Astrocyte (in vitro differentiated cells and primary cell): ENCODE results near the gene THRSP. TPM values are rescaled to one million over a fixed set of nuclear protein-coding genes. Genes with fewer than 3 reads are reported as not detected.
"Not testable (repeated sequence)": the region's sequence is repeated elsewhere in the genome, so short reads cannot be mapped to it uniquely, and the experiment has no call there.

ENCODE experiments used
- DNase-seq: peaks from one replicate; pipeline ENCODE4 v3.0.0-alpha.2; 2010; ENCODE audit warnings: low read depth
- FAIRE-seq: peaks from 2 replicates; lab custom pipeline; 2011; peaks lifted over from hg19 to GRCh38; lab: Jason Lieb, UNC
- H2AFZ ChIP-seq: 2 replicates; pipeline ENCODE4 v1.6.0; 2012; ENCODE audit warnings: low read depth, low read length, inconsistent platforms
- H3K27ac ChIP-seq: 2 replicates; pipeline ENCODE4 v1.5.1; 2011; ENCODE audit warnings: low read depth, low read length, inconsistent platforms
- H3K27me3 ChIP-seq: 2 replicates; pipeline ENCODE4 v1.6.0; 2011; ENCODE audit warnings: low read length, inconsistent platforms; ENCODE audit not compliant: insufficient read depth
- H3K36me3 ChIP-seq: 2 replicates; pipeline ENCODE4 v1.5.1; 2011; ENCODE audit warnings: low read length, inconsistent platforms; ENCODE audit not compliant: insufficient read depth
- H3K4me1 ChIP-seq: 2 replicates; pipeline ENCODE4 v1.5.1; 2011; ENCODE audit warnings: low read length, inconsistent platforms; ENCODE audit not compliant: insufficient read depth
- H3K4me2 ChIP-seq: 2 replicates; pipeline ENCODE4 v1.6.0; 2012; ENCODE audit warnings: low read length, inconsistent platforms
- H3K4me3 ChIP-seq: 2 replicates; pipeline ENCODE4 v1.5.1; 2011; ENCODE audit warnings: low read depth, mild to moderate bottlenecking, low read length, inconsistent platforms; ENCODE audit not compliant: insufficient read depth
- H3K79me2 ChIP-seq: 2 replicates; pipeline ENCODE4 v1.6.0; 2012; ENCODE audit warnings: mild to moderate bottlenecking, low read length, inconsistent platforms; ENCODE audit not compliant: insufficient read depth
- H3K9ac ChIP-seq: 2 replicates; pipeline ENCODE4 v1.6.0; 2012; ENCODE audit warnings: mild to moderate bottlenecking, low read length, inconsistent platforms
- H3K9me3 ChIP-seq: 2 replicates; pipeline ENCODE4 v1.5.1; 2012; ENCODE audit warnings: low read depth, mild to moderate bottlenecking, low read length, inconsistent platforms; ENCODE audit not compliant: insufficient read depth
- H4K20me1 ChIP-seq: 2 replicates; pipeline ENCODE4 v1.6.0; 2012; ENCODE audit warnings: low read length, inconsistent platforms; ENCODE audit not compliant: insufficient read depth
- H3K27ac Mint-ChIP-seq: one replicate; pipeline ENCODE4 v1.8.0; 2021; ENCODE audit warnings: mild to moderate bottlenecking, mixed read lengths; ENCODE audit not compliant: unreplicated experiment
- H3K27me3 Mint-ChIP-seq: one replicate; pipeline ENCODE4 v1.8.0; 2021; ENCODE audit warnings: low read depth, mixed read lengths; ENCODE audit not compliant: unreplicated experiment
- H3K36me3 Mint-ChIP-seq: one replicate; pipeline ENCODE4 v1.8.0; 2021; ENCODE audit warnings: low read depth, mixed read lengths; ENCODE audit not compliant: unreplicated experiment
- H3K4me1 Mint-ChIP-seq: one replicate; pipeline ENCODE4 v1.8.0; 2021; ENCODE audit warnings: low read depth, mixed read lengths; ENCODE audit not compliant: unreplicated experiment
- H3K4me3 Mint-ChIP-seq: one replicate; pipeline ENCODE4 v1.8.0; 2021; ENCODE audit warnings: mild to moderate bottlenecking, moderate library complexity, mixed read lengths; ENCODE audit not compliant: unreplicated experiment
- H3K9me3 Mint-ChIP-seq: one replicate; pipeline ENCODE4 v1.8.0; 2021; ENCODE audit warnings: mild to moderate bottlenecking, mixed read lengths; ENCODE audit not compliant: unreplicated experiment
- EZH2 ChIP-seq: IDR thresholded peaks from 2 replicates; pipeline ENCODE4 v1.6.1; 2012; ENCODE audit warnings: mild to moderate bottlenecking, low read length, inconsistent platforms; ENCODE audit not compliant: insufficient read depth
- total RNA-seq: library from RNA; stranded (reverse); gene quantifications from 2 replicates; pipeline ENCODE4 v1.2.1, GENCODE V29; 2021
- TF ChIP-seq, protein P1 (sequence below): IDR thresholded peaks from 2 replicates; pipeline ENCODE4 v1.5.1; 2011; ENCODE audit warnings: low read depth, mild to moderate bottlenecking, inconsistent platforms, low read length, moderate library complexity; ENCODE audit not compliant: insufficient read depth

Gene THRSP
- total RNA-seq, 1 donor from 2014 or later: not detected

DNA sequence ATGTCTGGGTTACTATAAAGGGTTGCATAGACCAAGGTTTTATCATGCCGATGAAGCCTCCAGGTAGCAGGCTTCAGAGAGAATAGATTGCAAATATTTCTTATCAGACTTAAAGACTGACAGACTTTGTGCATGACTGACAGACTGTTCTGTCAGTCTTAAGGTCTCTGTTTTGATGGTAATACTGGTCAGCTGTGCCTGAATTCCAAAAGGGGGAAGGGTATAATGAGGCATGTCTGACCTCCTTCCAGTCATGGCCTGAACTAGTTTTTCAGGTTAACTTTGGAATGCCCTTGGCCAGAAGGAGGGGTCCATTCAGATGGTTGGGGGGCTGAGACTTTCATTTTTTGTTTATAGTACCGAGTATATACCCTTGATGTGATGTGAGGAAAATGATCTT lies 35.9 kb upstream of the THRSP start:
- Histone ChIP-seq H3K9me3 (no peaks in the 10 kb centered on the region), H4K20me1 (no peaks in the 10 kb centered on the region), H3K27ac (no peak overlapping the region), H2AFZ (no peak overlapping the region), H3K79me2 (no peaks in the 10 kb centered on the region), H3K36me3 (no peaks in the 10 kb centered on the region), H3K4me2 (no peak overlapping the region), H3K9ac (no peak overlapping the region), H3K4me1 (peaks cover 9% of the 10 kb centered on the region), H3K27me3 (no peaks in the 10 kb centered on the region), H3K4me3 (no peak overlapping the region)
- TF ChIP-seq, protein P1, sequence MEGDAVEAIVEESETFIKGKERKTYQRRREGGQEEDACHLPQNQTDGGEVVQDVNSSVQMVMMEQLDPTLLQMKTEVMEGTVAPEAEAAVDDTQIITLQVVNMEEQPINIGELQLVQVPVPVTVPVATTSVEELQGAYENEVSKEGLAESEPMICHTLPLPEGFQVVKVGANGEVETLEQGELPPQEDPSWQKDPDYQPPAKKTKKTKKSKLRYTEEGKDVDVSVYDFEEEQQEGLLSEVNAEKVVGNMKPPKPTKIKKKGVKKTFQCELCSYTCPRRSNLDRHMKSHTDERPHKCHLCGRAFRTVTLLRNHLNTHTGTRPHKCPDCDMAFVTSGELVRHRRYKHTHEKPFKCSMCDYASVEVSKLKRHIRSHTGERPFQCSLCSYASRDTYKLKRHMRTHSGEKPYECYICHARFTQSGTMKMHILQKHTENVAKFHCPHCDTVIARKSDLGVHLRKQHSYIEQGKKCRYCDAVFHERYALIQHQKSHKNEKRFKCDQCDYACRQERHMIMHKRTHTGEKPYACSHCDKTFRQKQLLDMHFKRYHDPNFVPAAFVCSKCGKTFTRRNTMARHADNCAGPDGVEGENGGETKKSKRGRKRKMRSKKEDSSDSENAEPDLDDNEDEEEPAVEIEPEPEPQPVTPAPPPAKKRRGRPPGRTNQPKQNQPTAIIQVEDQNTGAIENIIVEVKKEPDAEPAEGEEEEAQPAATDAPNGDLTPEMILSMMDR: no peak
- TF ChIP-seq EZH2: no peak
- peaks cover 7% of the 10 kb centered on the region for H3K27me3 Mint-ChIP-seq
- DNase-seq: no peak
- no peak overlapping the region for H3K27ac Mint-ChIP-seq
- no peaks in the 10 kb centered on the region for H3K36me3 Mint-ChIP-seq
- no peak overlapping the region for H3K4me3 Mint-ChIP-seq
- H3K9me3 Mint-ChIP-seq: peaks cover 5% of the 10 kb centered on the region
- no peak for FAIRE-seq
- peaks cover 5% of the 10 kb centered on the region for H3K4me1 Mint-ChIP-seq

DNA sequence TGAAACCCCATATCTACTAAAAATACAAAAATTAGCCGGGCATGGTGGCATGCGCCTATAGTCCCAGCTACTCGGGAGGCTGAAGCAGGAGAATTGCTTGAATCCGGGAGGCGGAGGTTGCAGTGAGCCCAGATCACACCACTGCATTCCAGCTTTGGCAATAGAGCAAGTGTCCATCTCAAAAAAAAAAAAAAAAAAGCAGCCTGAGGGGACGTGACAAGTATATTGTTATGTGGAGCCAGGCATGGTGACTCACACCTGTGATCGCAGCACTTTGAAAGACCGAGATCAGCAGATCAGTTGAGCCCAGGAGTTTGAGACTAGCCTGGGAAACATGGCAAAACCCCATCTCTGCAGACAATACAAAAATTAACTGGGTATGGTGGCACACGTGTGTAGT lies 35.2 kb upstream of the THRSP start:
- H3K36me3 Mint-ChIP-seq, FAIRE-seq: not testable (repeated sequence)

DNA sequence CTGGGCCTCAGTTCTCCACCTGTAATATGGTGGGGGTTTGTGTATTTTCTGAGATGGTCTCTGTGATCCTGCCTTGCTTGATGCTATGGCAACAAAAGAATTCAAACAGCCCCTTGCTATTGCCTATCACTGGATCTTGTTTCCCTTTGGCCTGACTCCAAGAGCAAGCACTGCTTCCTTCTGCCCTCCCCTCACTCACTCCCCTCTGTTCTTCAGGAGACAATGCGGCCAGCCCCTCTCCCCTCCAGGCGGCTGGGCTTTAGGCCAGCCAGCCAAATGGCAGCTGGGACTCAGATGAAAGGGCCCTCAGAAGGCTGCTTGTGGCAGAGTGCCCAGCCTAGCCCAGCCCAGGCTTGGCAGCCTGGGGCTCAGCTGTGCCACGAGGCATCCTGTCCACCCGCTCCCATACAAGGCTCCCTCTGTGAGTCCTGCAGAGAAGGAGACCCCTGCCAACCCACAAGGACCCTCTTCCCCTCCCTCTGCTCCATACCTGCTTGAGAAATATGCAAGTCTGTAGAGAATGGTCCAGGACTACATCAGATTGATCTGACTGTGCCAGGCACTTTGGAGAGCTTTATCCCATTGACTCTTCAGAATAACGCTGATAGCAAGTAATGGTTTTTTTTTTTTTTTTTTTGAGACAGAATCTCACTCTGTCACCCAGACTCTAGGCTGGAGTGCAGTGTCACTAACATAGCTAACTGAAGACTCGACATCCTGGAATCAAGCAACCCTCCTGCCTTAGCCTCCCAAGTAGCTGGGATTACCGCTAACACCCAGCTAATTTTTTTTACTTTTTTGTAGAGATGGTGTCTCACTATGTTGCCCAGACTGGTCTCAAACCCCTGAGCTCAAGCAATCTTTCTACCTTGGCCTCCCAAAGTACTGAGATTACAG lies 33.0 kb upstream of the THRSP start:
- H3K4me3 ChIP-seq: no peak overlapping the region
- H3K79me2 ChIP-seq: no peaks in the 10 kb centered on the region
- no peaks in the 10 kb centered on the region for H4K20me1 ChIP-seq
- TF ChIP-seq, protein P1: no peak
- TF ChIP-seq EZH2: no peak
- Mint-ChIP-seq H3K9me3 (peaks cover 5% of the 10 kb centered on the region), H3K4me3 (no peak overlapping the region), H3K36me3 (no peaks in the 10 kb centered on the region), H3K27ac (no peak overlapping the region), H3K27me3 (no peaks in the 10 kb centered on the region), H3K4me1 (peaks cover 5% of the 10 kb centered on the region)
- peak overlapping the region; percentile 7 for H3K9ac ChIP-seq
- peak; percentile 54 for DNase-seq
- H3K9me3 ChIP-seq: no peaks in the 10 kb centered on the region
- H2AFZ ChIP-seq: peak overlapping the region; percentile 61
- H3K27ac ChIP-seq: no peak overlapping the region
- H3K27me3 ChIP-seq: no peaks in the 10 kb centered on the region
- FAIRE-seq: no peak
- peaks cover 9% of the 10 kb centered on the region for H3K4me1 ChIP-seq
- no peaks in the 10 kb centered on the region for H3K36me3 ChIP-seq
- peak overlapping the region; percentile 43 for H3K4me2 ChIP-seq

More for the DNA sequence above, 35.2 kb upstream of the THRSP start:
- not testable (repeated sequence) for H3K36me3 ChIP-seq, H3K4me1 Mint-ChIP-seq, H3K9me3 Mint-ChIP-seq, H3K27me3 ChIP-seq, H3K4me3 ChIP-seq, H2AFZ ChIP-seq, H3K9ac ChIP-seq, H3K4me3 Mint-ChIP-seq, H3K27ac Mint-ChIP-seq, H4K20me1 ChIP-seq, H3K27me3 Mint-ChIP-seq, H3K4me1 ChIP-seq, H3K4me2 ChIP-seq, H3K27ac ChIP-seq, H3K9me3 ChIP-seq, DNase-seq, H3K79me2 ChIP-seq
